GM18951 (cell line): ENCODE data around the gene F12.

ENCODE experiments used
- POLR2A ChIP-seq: IDR thresholded peaks from 4 replicates; pipeline ENCODE4 v1.6.1; 2011; ENCODE audit warnings: mild to moderate bottlenecking; ENCODE audit not compliant: insufficient read length, insufficient read depth; ENCODE audit errors: extremely low read depth
- in situ Hi-C: fragments of 300-500 bp; cut with MboI; formaldehyde crosslinking; loops from one replicate; pipeline ENCODE4 v1.12.0; 2022; ENCODE audit warnings: low sequenced_read_pairs, mixed read lengths, inconsistent platforms; ENCODE audit not compliant: unreplicated experiment

Gene F12

GRCh38 chr5:177443144-177443983 lies 34.0 kb upstream of the F12 start:
- in situ Hi-C loops: no loop called here
- peak; percentile 11 for TF ChIP-seq POLR2A

- in situ Hi-C loops: no loop called here
- no peak for TF ChIP-seq POLR2A
These were observed 32.9 kb upstream of the F12 start for GRCh38 chr5:177442066-177442826.

GRCh38 chr5:177440990-177441780 lies 31.8 kb upstream of the F12 start:
- in situ Hi-C loops: no loop called here
- TF ChIP-seq POLR2A: no peak

GRCh38 chr5:177440211-177440989 lies 31.0 kb upstream of the F12 start:
- in situ Hi-C loops: no loop called here

GRCh38 chr5:177439518-177440053 lies 30.2 kb upstream of the F12 start:
- no peak for TF ChIP-seq POLR2A
- in situ Hi-C loops: no loop called here

More at GRCh38 chr5:177440211-177440989, 31.0 kb upstream of the F12 start:
- TF ChIP-seq POLR2A: no peak

GRCh38 chr5:177438468-177438867 lies 29.1 kb upstream of the F12 start:
- TF ChIP-seq POLR2A: no peak
- in situ Hi-C loops: no loop called here

- in situ Hi-C loops: no loop called here
- no peak for TF ChIP-seq POLR2A
These were observed 28.3 kb upstream of the F12 start for GRCh38 chr5:177437623-177438022.

GRCh38 chr5:177435847-177436536 lies 26.6 kb upstream of the F12 start:
- TF ChIP-seq POLR2A: no peak
- in situ Hi-C loops: no loop called here

GRCh38 chr5:177434942-177435738 lies 25.8 kb upstream of the F12 start:
- TF ChIP-seq POLR2A: no peak
- in situ Hi-C loops: no loop called here

GRCh38 chr5:177434437-177434836 lies 25.1 kb upstream of the F12 start:
- no peak for TF ChIP-seq POLR2A
- in situ Hi-C loops: no loop called here

GRCh38 chr5:177433658-177434217 lies 24.4 kb upstream of the F12 start:
- in situ Hi-C loops: no loop called here
- no peak for TF ChIP-seq POLR2A
